Chondrocyte (in vitro differentiated cells): ENCODE data around the gene TCERG1L. TPM values are rescaled to one million over a fixed set of nuclear protein-coding genes. Genes with fewer than 3 reads are reported as not detected.

ENCODE experiments used
- DNase-seq: peaks from one replicate; pipeline ENCODE4 v3.0.0; 2021; ENCODE audit warnings: mixed read lengths, low spot score
- H3K27ac Mint-ChIP-seq: one replicate; pipeline ENCODE4 v1.8.0; 2021; ENCODE audit warnings: mild to moderate bottlenecking, moderate library complexity, mixed read lengths; ENCODE audit not compliant: unreplicated experiment
- H3K27me3 Mint-ChIP-seq: 2 replicates; pipeline ENCODE4 v1.8.0; 2021; ENCODE audit warnings: low read depth, mixed read lengths
- H3K36me3 Mint-ChIP-seq: 2 replicates; pipeline ENCODE4 v1.8.0; 2021; ENCODE audit warnings: low read depth, mixed read lengths
- H3K4me1 Mint-ChIP-seq: 2 replicates; pipeline ENCODE4 v1.8.0; 2021; ENCODE audit warnings: low read depth, mild to moderate bottlenecking, mixed read lengths
- H3K4me3 Mint-ChIP-seq: one replicate; pipeline ENCODE4 v1.8.0; 2021; ENCODE audit warnings: mild to moderate bottlenecking, moderate library complexity, mixed read lengths; ENCODE audit not compliant: unreplicated experiment
- H3K9me3 Mint-ChIP-seq: 2 replicates; pipeline ENCODE4 v1.8.0; 2021; ENCODE audit warnings: low read depth, mixed read lengths
- total RNA-seq: library from RNA; stranded (reverse); gene quantifications from 3 replicates; pipeline ENCODE4 v1.2.1, GENCODE V29; 2021
- TF ChIP-seq, protein P1 (sequence below): fragments of 200-600 bp; sonication (generic); IDR thresholded peaks from 2 replicates; pipeline ENCODE4 v1.5.0; 2021; ENCODE audit warnings: antibody characterized with exemption, mild to moderate bottlenecking, moderate library complexity

Gene TCERG1L
- total RNA-seq, 1 donor from 2014 or later, result not detected

DNA sequence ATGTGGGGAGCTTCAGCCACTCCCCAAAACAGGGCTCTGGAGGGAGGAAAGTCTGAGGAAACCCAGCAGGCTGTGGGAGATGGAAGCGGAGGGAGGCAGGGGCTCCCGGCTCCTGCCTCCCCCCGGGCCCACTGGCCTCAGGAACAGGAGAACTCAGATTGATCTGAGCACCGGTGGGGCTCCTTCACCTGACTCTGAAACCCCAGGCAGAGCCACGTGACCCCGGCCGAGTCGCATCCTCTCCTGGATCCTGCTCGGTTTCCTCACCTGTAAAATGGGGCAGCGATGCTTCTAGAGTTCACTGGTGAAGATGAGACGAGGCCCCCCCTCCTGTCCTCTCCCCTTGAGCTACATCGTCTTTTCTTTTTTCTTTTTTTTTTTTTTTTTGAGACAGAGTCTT, 33.6 kb downstream of the TCERG1L start:
- no peak overlapping the region for H3K4me3 Mint-ChIP-seq
- no peak for DNase-seq

DNA sequence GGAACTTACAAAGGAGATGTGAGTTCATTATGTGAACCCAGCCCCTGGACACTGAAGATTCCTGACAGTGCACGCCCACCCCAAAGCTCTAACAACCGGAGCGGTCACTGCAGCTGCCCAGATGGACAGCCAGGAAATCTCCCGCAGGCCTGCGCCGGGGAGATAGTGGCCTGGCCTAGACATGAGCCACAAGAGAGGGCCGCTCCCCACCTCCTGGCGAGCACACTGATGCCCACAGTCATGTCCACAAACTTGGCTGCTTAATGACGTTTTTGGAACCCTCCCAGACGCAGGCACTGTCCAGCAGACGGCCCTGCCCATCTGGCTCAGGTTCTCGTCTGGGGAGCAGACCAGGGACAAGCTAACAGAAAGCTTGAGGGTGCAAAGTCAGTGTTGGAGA, 34.2 kb downstream of the TCERG1L start:
- no peak for DNase-seq
- H3K27ac Mint-ChIP-seq, result no peak overlapping the region
- H3K27me3 Mint-ChIP-seq, result no peaks in the 10 kb centered on the region
- no peaks in the 10 kb centered on the region for H3K4me1 Mint-ChIP-seq
- no peak overlapping the region for H3K4me3 Mint-ChIP-seq
- H3K9me3 Mint-ChIP-seq, result peaks cover 12% of the 10 kb centered on the region
- H3K36me3 Mint-ChIP-seq, result no peaks in the 10 kb centered on the region
- TF ChIP-seq, protein P1, sequence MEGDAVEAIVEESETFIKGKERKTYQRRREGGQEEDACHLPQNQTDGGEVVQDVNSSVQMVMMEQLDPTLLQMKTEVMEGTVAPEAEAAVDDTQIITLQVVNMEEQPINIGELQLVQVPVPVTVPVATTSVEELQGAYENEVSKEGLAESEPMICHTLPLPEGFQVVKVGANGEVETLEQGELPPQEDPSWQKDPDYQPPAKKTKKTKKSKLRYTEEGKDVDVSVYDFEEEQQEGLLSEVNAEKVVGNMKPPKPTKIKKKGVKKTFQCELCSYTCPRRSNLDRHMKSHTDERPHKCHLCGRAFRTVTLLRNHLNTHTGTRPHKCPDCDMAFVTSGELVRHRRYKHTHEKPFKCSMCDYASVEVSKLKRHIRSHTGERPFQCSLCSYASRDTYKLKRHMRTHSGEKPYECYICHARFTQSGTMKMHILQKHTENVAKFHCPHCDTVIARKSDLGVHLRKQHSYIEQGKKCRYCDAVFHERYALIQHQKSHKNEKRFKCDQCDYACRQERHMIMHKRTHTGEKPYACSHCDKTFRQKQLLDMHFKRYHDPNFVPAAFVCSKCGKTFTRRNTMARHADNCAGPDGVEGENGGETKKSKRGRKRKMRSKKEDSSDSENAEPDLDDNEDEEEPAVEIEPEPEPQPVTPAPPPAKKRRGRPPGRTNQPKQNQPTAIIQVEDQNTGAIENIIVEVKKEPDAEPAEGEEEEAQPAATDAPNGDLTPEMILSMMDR, result no peak

More for the DNA sequence above, 33.6 kb downstream of the TCERG1L start:
- H3K27ac Mint-ChIP-seq, result no peak overlapping the region
- no peaks in the 10 kb centered on the region for H3K4me1 Mint-ChIP-seq
- H3K9me3 Mint-ChIP-seq, result peaks cover 16% of the 10 kb centered on the region
- TF ChIP-seq, protein P1, result no peak
- H3K27me3 Mint-ChIP-seq, result no peaks in the 10 kb centered on the region
- no peaks in the 10 kb centered on the region for H3K36me3 Mint-ChIP-seq

DNA sequence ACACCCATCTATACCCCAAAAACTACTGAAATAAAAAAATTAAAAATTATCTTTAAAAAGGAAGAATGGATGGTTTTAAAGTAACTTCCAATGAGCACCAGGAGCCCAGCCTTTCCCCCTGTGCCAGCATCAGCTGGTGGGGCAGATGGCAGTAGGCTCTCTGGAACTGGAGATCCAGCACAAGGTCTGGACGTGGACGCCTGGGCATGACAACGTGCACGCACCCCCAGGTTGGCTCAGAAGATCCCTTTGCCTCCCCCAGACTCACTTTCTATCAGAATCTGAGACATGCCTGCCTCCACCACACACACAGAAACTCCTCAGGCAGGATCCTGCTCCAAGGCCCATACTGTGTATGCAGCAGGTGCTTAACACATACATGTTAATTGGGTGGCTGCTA, 35.8 kb downstream of the TCERG1L start:
- TF ChIP-seq, protein P1, result no peak
- H3K4me3 Mint-ChIP-seq, result no peak overlapping the region
- no peaks in the 10 kb centered on the region for H3K36me3 Mint-ChIP-seq
- H3K9me3 Mint-ChIP-seq, result peaks cover 11% of the 10 kb centered on the region
- H3K4me1 Mint-ChIP-seq, result no peaks in the 10 kb centered on the region
- DNase-seq, result no peak
- no peaks in the 10 kb centered on the region for H3K27me3 Mint-ChIP-seq
- H3K27ac Mint-ChIP-seq, result no peak overlapping the region

DNA sequence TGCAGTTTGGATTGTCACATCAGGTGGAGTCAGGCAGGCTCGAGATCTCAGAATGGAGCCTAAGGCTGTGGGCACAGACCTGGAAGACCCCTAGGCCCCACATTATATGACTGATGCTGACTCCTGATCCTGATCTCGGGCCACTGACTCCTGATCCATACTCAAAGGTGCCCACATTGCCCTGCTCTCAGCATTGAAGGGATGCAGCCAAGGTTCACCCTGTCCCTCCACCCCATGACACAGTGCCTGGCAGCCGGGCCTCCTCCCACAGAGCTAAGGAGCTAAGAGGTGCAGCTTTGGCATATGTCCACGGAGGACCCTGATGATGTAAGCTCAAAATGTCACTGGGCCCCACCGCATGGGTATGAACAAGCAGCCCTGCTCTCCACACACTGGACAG, 36.6 kb downstream of the TCERG1L start:
- no peak for DNase-seq
- Mint-ChIP-seq H3K36me3 (no peaks in the 10 kb centered on the region), H3K4me3 (no peak overlapping the region), H3K27me3 (no peaks in the 10 kb centered on the region), H3K27ac (no peak overlapping the region), H3K9me3 (peaks cover 12% of the 10 kb centered on the region), H3K4me1 (no peaks in the 10 kb centered on the region)
- TF ChIP-seq, protein P1, result no peak

DNA sequence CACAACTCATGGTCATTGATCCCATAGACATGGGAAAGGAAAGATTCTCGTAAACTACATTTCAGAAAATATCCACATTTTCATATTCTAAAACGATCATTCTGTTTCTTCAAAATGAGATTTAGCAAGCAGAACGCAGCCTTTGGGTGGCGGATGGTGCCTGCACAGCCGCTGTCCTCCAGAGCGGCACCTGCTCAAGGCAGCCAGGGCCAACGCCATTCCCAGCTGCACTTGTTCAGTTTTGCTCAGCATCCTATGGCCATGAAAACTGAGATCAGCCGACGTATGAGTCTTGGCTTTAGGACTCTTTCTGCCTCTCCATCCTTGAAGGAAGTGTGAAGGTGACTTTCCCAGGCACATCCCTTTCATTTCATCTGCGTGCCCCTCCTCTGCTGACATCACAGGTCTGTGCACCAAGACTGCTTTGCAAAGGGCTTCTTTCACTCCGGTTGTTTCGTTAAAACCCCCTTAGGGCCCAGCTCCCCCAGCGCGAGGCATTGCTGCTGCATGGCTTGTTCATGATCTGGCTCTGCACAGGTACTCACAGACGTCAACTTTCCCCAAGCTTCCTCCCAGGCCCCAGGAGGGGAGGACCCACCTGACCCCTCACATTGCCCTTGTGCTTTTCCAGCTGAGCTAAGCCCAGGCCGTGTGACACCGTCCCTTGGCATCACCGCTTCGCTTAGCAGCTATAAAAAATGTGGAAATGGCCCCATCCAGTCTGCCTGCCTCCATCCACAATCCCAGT, 37.2 kb downstream of the TCERG1L start:
- Mint-ChIP-seq H3K4me3 (no peak overlapping the region), H3K36me3 (no peaks in the 10 kb centered on the region), H3K27me3 (no peaks in the 10 kb centered on the region), H3K27ac (no peak overlapping the region), H3K9me3 (peaks cover 18% of the 10 kb centered on the region), H3K4me1 (no peaks in the 10 kb centered on the region)
- no peak for DNase-seq
- TF ChIP-seq, protein P1, result no peak
